ENCODE data around the gene ATF3.
A peak's percentile ranks its signal among the peaks of the same experiment; 100 is the strongest.
"Not testable (repeated sequence)": the region's sequence is repeated elsewhere in the genome, so short reads cannot be mapped to it uniquely, and the experiment has no call there.

Gene ATF3

GRCh38 chr1:212651521-212651920 lies 43.0 kb downstream of the ATF3 start:
- no peak for DNase-seq (ENCODE audit: low read depth in 2 of 2)

GRCh38 chr1:212651977-212652376 lies 43.4 kb downstream of the ATF3 start:
- DNase-seq (ENCODE audit: low read depth in 2 of 2), result no peak

GRCh38 chr1:212652609-212653008 lies 44.0 kb downstream of the ATF3 start:
- DNase-seq (ENCODE audit: low read depth in 2 of 2), result no peak

- DNase-seq (ENCODE audit: low read depth in 2 of 2), result no peak
These were observed 47.3 kb downstream of the ATF3 start for GRCh38 chr1:212655668-212656440.

GRCh38 chr1:212656730-212657129 lies 48.2 kb downstream of the ATF3 start:
- no peak for DNase-seq (ENCODE audit: low read depth in 2 of 2)

GRCh38 chr1:212658250-212658649 lies 49.7 kb downstream of the ATF3 start:
- DNase-seq (ENCODE audit: low read depth in 2 of 2), result not testable (repeated sequence)

- no peak for DNase-seq (ENCODE audit: low read depth in 2 of 2)
These were observed 56.0 kb downstream of the ATF3 start for GRCh38 chr1:212664409-212665199.

GRCh38 chr1:212665241-212666115 lies 56.9 kb downstream of the ATF3 start:
- DNase-seq (ENCODE audit: low read depth in 2 of 2), result peak; percentile 65 to 81

- DNase-seq (ENCODE audit: low read depth in 2 of 2), result no peak
These were observed 57.7 kb downstream of the ATF3 start for GRCh38 chr1:212666116-212666775.

GRCh38 chr1:212667223-212668139 lies 58.9 kb downstream of the ATF3 start:
- no peak for DNase-seq (ENCODE audit: low read depth in 2 of 2)

GRCh38 chr1:212668477-212668876 lies 59.9 kb downstream of the ATF3 start:
- DNase-seq (ENCODE audit: low read depth in 2 of 2), result no peak

- DNase-seq (ENCODE audit: low read depth in 2 of 2), result no peak
These were observed 60.5 kb downstream of the ATF3 start for GRCh38 chr1:212669102-212669501.

GRCh38 chr1:212669600-212669999 lies 61.0 kb downstream of the ATF3 start:
- DNase-seq (ENCODE audit: low read depth in 2 of 2), result no peak

GRCh38 chr1:212670301-212670700 lies 61.7 kb downstream of the ATF3 start:
- no peak for DNase-seq (ENCODE audit: low read depth in 2 of 2)
